ENCODE measurements around the gene EPB41L2.
"Not testable (repeated sequence)": the region's sequence is repeated elsewhere in the genome, so short reads cannot be mapped to it uniquely, and the experiment has no call there.

EPB41L2 gene

GRCh38 chr6:131063028-131063763, at the start of gene EPB41L2:
TSS of gene EPB41L2 (minus strand) at chr6:131063245. CDS start at chr6:130956485, 106,760 bp downstream.
- no peak for DNase-seq

DNA sequence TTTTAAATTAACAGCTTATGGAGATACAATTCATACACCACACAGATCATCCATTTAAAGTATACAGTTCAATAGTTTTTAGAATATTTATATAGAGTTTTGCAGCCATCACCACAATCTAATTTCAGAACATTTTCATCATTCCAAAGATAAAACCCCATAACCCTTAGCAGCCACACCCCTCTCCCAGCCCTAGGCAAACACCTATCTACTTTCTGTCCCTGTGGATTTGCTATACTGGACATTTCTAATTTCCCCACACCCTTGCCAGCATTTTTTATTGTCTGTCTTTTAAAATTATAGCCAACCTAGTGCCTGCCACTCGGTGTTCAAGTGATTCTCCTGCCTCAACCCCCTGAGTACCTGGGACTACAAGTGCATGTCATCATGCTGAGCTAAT, 49.2 kb upstream of the EPB41L2 start:
- no peak for DNase-seq

- no peak for DNase-seq
Observed at GRCh38 chr6:131107151-131107550, 44.1 kb upstream of the EPB41L2 start.

GRCh38 chr6:131103901-131104300, 40.9 kb upstream of the EPB41L2 start:
- no peak for DNase-seq

DNA sequence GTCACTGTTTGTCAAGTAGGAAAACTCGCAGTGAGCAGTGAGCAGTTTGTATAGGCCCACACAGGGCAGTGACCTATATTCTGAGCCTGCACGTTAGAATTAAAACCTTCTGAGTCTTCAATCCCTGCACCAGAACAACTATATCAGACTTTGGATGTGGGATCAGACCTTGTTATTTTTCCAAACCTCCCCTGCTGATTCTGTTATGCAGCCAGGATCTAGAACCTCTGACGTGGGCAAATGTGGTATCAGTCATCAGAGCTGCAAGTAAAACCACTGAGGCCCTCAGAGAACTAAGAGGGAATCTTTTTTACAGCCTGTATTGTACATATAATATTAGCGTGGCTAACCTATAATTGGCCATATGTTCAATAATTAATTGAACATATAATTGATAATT, 40.3 kb upstream of the EPB41L2 start:
- no peak for DNase-seq

DNA sequence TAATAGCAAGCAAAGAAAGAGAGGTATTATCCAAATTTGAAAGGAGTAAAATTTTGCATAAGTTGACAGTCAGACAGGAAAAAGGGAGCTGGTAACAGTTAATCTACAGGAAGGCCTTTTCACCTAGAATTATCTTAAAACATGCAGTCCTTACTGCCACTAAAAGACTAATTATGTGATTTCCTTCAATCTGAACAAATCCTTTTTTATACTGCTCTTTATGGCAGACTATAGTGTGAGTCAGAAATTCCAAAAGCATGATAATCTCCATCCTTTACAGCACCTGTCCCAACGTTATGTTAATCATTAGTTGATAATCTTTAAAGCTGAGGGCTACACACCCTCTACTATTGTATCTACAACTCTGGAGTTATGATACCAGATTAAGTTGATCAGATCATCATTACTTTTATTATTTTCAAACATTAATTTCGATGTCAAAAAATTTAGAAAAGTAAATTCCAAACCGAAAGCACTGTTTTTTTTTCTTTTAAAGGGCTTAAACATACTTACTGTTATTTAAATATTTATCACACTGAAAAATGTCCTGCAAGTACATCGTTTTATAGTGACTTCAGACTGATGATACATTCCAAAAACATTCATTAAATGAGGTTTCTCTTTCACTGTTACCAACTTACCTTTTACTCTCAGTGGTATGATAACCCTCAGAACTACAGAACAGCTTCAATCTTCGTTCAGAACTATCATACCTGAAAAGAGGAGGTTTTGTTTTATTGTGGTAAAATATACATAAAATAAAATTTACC, 39.1 kb upstream of the EPB41L2 start:
- no peak for DNase-seq

DNA sequence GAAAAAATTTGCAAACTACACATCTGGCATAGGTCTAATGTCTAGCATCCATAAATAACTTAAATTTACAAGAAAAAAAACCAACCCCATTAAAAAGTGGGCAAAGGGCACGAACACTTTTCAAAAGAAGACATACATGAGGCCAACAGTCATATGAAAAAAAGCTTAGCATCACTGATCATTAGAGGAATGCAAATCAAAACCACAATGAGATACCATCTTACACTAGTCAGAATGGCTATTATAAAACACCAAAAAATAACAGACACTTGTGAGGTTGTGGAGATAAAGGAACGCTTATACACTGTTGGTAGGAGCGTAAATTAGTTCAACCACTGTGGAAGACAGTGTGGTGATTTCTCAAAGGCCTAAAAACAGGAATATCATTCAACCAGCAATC, 33.7 kb upstream of the EPB41L2 start:
- no peak for DNase-seq

GRCh38 chr6:131093334-131093733, 30.3 kb upstream of the EPB41L2 start:
- no peak for DNase-seq

- not testable (repeated sequence) for DNase-seq
Observed at GRCh38 chr6:131091944-131092343, 28.9 kb upstream of the EPB41L2 start.

GRCh38 chr6:131090339-131090738, 27.3 kb upstream of the EPB41L2 start:
- DNase-seq, result not testable (repeated sequence)

DNA sequence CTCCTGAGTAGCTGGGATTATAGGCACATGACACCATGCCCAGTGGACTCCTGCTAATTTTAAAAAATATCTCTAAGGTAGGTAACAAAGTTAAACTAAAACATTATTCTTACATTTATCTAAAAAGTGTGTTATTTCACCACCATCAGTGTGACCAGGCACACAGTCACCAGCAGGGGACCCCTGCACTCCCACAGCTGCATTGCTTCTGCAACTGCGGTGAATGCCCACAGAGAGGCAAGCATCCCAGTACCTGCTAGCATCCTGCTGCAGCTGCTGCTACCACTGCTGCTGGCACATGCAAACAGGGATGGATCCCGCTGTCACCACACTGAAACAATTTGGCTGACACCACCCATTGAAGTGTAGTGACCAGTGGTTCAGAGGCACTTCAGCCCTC, 21.9 kb upstream of the EPB41L2 start:
- DNase-seq, result no peak

DNA sequence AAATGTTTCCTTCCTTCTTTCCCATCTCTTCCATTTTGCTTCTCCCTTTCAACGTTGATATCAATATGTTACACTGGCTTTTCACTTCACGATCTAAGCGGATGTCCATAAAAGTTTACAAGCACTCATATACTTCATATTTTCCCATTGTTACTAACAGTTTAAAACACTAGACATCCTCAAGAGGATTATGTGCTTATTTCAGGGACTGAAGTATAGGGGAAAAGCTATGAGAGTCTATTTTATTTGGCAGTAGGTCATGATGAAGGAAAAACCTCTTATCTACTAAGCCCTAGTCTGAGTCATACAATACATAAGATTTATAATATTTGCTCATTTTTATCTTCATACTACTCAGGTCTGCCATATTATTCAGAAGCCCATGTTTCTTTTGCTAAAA, 20.6 kb upstream of the EPB41L2 start:
- DNase-seq, result no peak

DNA sequence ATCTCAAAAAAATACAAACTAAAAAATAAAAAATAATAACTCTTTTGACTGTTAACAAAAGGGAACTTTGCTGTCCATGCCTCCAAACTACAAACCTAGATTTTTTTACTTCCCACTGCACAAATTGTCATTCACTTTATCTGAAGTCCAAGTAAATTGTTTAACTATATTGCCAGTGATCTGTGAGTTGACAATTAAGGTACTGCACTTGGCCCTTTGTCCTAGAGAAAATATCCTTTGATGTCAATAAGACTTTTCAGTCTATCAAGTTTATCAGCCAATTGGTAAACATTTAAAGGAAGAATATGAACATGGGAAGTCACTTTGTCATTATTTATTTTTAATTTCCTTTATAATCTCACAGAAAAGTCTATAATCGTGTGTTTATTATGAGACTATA, 19.3 kb upstream of the EPB41L2 start:
- no peak for DNase-seq

DNA sequence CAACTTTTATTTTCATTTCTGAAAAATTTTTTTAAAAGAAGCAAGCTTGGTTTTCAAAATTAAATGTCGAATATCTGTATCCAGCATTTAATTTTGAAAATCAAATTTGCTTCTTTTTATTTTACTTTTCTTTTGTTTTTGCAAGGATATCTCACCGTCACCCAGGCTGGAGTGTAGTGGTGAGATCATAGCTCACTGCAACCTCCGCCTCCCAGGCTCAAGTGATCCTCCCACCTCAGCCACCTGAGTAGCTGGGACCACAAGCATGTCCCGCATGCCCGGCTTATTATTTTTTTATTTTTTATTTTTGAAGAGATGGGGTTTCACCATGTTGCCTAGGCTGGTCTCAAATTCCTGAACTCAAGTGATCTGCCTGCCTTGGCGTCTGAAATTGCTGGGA, 17.0 kb upstream of the EPB41L2 start:
- no peak for DNase-seq

- DNase-seq, result no peak
Observed at GRCh38 chr6:131073577-131073976, 10.5 kb upstream of the EPB41L2 start.

GRCh38 chr6:131070061-131070460, 7.0 kb upstream of the EPB41L2 start:
- DNase-seq, result no peak

DNA sequence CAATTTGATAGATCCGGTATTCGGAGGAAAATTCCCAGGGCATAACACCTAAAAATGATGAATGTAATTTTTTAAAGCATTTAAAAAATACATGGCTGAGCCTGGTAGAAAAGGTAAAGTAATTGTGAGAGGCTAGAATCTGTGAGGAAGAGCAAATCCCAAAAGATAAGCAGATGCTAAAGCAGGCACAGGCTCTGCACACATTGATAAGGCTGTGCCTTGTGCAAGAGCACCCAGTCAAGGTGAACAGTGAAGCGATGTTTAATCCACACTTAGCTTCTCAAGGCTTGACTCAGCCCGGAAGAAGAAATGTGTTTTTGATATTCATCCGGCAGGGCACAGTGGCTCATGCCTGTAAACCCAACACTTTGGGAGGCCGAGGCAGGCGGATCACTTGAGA, 5.1 kb upstream of the EPB41L2 start:
- no peak for DNase-seq

GRCh38 chr6:131067521-131067920, 4.5 kb upstream of the EPB41L2 start:
- no peak for DNase-seq

GRCh38 chr6:131065824-131066171, 2.8 kb upstream of the EPB41L2 start:
- no peak for DNase-seq

GRCh38 chr6:131065112-131065823, 2.2 kb upstream of the EPB41L2 start:
- DNase-seq, result no peak

- DNase-seq, result no peak
Observed at GRCh38 chr6:131063764-131064272, 773 bp upstream of the EPB41L2 start.

- no peak for DNase-seq
Observed at GRCh38 chr6:131062241-131063027, 611 bp downstream of the EPB41L2 start.

- no peak for DNase-seq
Observed at GRCh38 chr6:131061751-131062119, 1.3 kb downstream of the EPB41L2 start.
